Trophoblast cell (in vitro differentiated cells and primary cell): ENCODE results near the gene UQCC3.

Experiments
- DNase-seq, 2 donors: peaks; one replicate each; pipeline ENCODE4 v3.0.0-alpha.2; 2016
- H2AFZ ChIP-seq: 2 replicates; pipeline ENCODE4 v1.6.1; 2013; ENCODE audit warnings: low read length, moderate library complexity, mild to moderate bottlenecking; ENCODE audit not compliant: insufficient read depth, poor library complexity
- H2AK5ac ChIP-seq: 2 replicates; pipeline ENCODE4 v1.6.1; 2013; ENCODE audit warnings: mild to moderate bottlenecking, low read length
- H2BK120ac ChIP-seq: 2 replicates; pipeline ENCODE4 v1.6.1; 2013; ENCODE audit warnings: low read length, mild to moderate bottlenecking, moderate library complexity; ENCODE audit not compliant: insufficient read depth, poor library complexity
- H2BK12ac ChIP-seq: 2 replicates; pipeline ENCODE4 v1.6.1; 2013; ENCODE audit warnings: mild to moderate bottlenecking, low read length, moderate library complexity
- H2BK5ac ChIP-seq: 2 replicates; pipeline ENCODE4 v1.6.1; 2013; ENCODE audit warnings: low read length, low read depth, moderate library complexity, mild to moderate bottlenecking; ENCODE audit not compliant: poor library complexity
- H3K14ac ChIP-seq: 2 replicates; pipeline ENCODE4 v1.6.1; 2013; ENCODE audit warnings: mild to moderate bottlenecking, low read length
- H3K18ac ChIP-seq: 2 replicates; pipeline ENCODE4 v1.6.1; 2013; ENCODE audit warnings: mild to moderate bottlenecking, low read length
- H3K23ac ChIP-seq: 2 replicates; pipeline ENCODE4 v1.6.1; 2013; ENCODE audit warnings: low read length
- H3K27ac ChIP-seq: 2 replicates; pipeline ENCODE4 v1.5.1; 2013; ENCODE audit warnings: low read depth, mild to moderate bottlenecking, inconsistent platforms, low read length, moderate library complexity
- H3K27me3 ChIP-seq: 2 replicates; pipeline ENCODE4 v1.6.1; 2013; ENCODE audit warnings: inconsistent platforms, mild to moderate bottlenecking, low read length, moderate library complexity; ENCODE audit not compliant: insufficient read depth
- H3K36me3 ChIP-seq, 2 experiments: 1 replicate in 1 of 2; 2 replicates in 1 of 2; pipeline ENCODE4 v1.6.1; 2013; ENCODE audit warnings: low read length in 2 of 2, mild to moderate bottlenecking in 2 of 2, moderate library complexity in 1 of 2; ENCODE audit not compliant: insufficient read depth in 2 of 2, control insufficient read depth in 1 of 2
- H3K4ac ChIP-seq: 2 replicates; pipeline ENCODE4 v1.6.1; 2013; ENCODE audit warnings: low read depth, mild to moderate bottlenecking, low read length, moderate library complexity
- H3K4me1 ChIP-seq, 2 experiments: 1 replicate in 1 of 2; 2 replicates in 1 of 2; pipeline ENCODE4 v1.6.1; 2013; ENCODE audit warnings: low read length in 2 of 2, mild to moderate bottlenecking in 2 of 2, moderate library complexity in 1 of 2; ENCODE audit not compliant: insufficient read depth in 2 of 2, control insufficient read depth in 1 of 2
- H3K4me2 ChIP-seq: 2 replicates; pipeline ENCODE4 v1.6.1; 2013; ENCODE audit warnings: inconsistent platforms, mild to moderate bottlenecking, low read length, moderate library complexity
- H3K4me3 ChIP-seq: 2 replicates; pipeline ENCODE4 v1.5.1; 2013; ENCODE audit warnings: mild to moderate bottlenecking, low read depth, low read length, inconsistent platforms
- H3K79me1 ChIP-seq: one replicate; pipeline ENCODE4 v1.6.1; 2013; ENCODE audit warnings: low read length
- H3K79me2 ChIP-seq: 2 replicates; pipeline ENCODE4 v1.6.1; 2013; ENCODE audit warnings: low read length, mild to moderate bottlenecking; ENCODE audit not compliant: control insufficient read depth, insufficient read depth, poor library complexity
- H3K9ac ChIP-seq: 2 replicates; pipeline ENCODE4 v1.6.1; 2013; ENCODE audit warnings: mild to moderate bottlenecking, low read length
- H3K9me3 ChIP-seq: 2 replicates; pipeline ENCODE4 v1.6.1; 2013; ENCODE audit warnings: low read depth, mild to moderate bottlenecking, control low read depth, inconsistent platforms, low read length; ENCODE audit not compliant: insufficient read depth
- H4K12ac ChIP-seq: 2 replicates; pipeline ENCODE4 v1.6.1; 2013; ENCODE audit warnings: low read depth, mild to moderate bottlenecking, low read length, moderate library complexity
- H4K8ac ChIP-seq: 2 replicates; pipeline ENCODE4 v1.6.1; 2013; ENCODE audit warnings: low read depth, mild to moderate bottlenecking, low read length, moderate library complexity
- H4K91ac ChIP-seq: one replicate; pipeline ENCODE4 v1.6.1; 2013; ENCODE audit warnings: low read depth, mild to moderate bottlenecking, low read length, moderate library complexity
- WGBS: extraction: QIAGEN DNeasy Blood & Tissue Kit; methylation state at CpG from one replicate; pipeline ENCODE4 v1.1.7; 2013; ENCODE audit warnings: missing lambda C conversion rate; ENCODE audit not compliant: insufficient read length, insufficient coverage; ENCODE audit errors: extremely low coverage; 5-methylcytosine and 5-hydroxymethylcytosine counted together

Gene UQCC3

GRCh38 chr11:62644220-62644619, 27.3 kb upstream of the UQCC3 start:
- H3K4me2 ChIP-seq, result no peak overlapping the region
- no peak overlapping the region for H3K4me3 ChIP-seq
- peaks cover 7% of the 10 kb centered on the region for H3K79me1 ChIP-seq
- no peak overlapping the region for H2BK120ac ChIP-seq
- H2BK5ac ChIP-seq, result no peak overlapping the region
- no peaks in the 10 kb centered on the region for H3K27me3 ChIP-seq
- H2AFZ ChIP-seq, result no peak overlapping the region
- DNase-seq, result no peak
- peaks cover 8 to 9% of the 10 kb centered on the region in 2 experiments for H3K4me1 ChIP-seq
- peak overlapping the region; percentile 39 for H3K4ac ChIP-seq
- H4K8ac ChIP-seq, result no peak overlapping the region
- WGBS, result no CpG with 5 or more reads among the region's 8 CpGs
- H3K23ac ChIP-seq, result no peak overlapping the region
- no peak overlapping the region for H4K12ac ChIP-seq
- no peak overlapping the region for H4K91ac ChIP-seq
- H3K79me2 ChIP-seq, result peaks cover 9% of the 10 kb centered on the region
- no peak overlapping the region for H2AK5ac ChIP-seq
- H3K18ac ChIP-seq, result no peak overlapping the region
- H3K14ac ChIP-seq, result no peak overlapping the region
- H3K9me3 ChIP-seq, result no peaks in the 10 kb centered on the region
- H3K36me3 ChIP-seq, result peaks cover 28 to 35% of the 10 kb centered on the region in 2 experiments
- H3K27ac ChIP-seq, result no peak overlapping the region
- H3K9ac ChIP-seq, result no peak overlapping the region
- no peak overlapping the region for H2BK12ac ChIP-seq

GRCh38 chr11:62645671-62645945, 25.9 kb upstream of the UQCC3 start:
- Histone ChIP-seq H3K36me3 (peaks cover 32 to 35% of the 10 kb centered on the region in 2 experiments), H3K18ac (no peak overlapping the region), H3K27ac (peak overlapping the region; percentile 89), H3K4me2 (peak overlapping the region; percentile 62), H3K14ac (peak overlapping the region; percentile 23), H3K23ac (no peak overlapping the region), H3K79me2 (peaks cover 9% of the 10 kb centered on the region), H4K12ac (no peak overlapping the region), H2AK5ac (peak overlapping the region; percentile 1), H2BK120ac (no peak overlapping the region), H4K91ac (peak overlapping the region; percentile 91), H3K4me1 (peaks cover 8 to 9% of the 10 kb centered on the region in 2 experiments), H2BK5ac (no peak overlapping the region), H3K27me3 (no peaks in the 10 kb centered on the region), H2BK12ac (no peak overlapping the region), H3K9me3 (no peaks in the 10 kb centered on the region), H3K4ac (peak overlapping the region; percentile 73), H4K8ac (peak overlapping the region; percentile 94), H3K4me3 (peak overlapping the region; percentile 86), H3K79me1 (peaks cover 7% of the 10 kb centered on the region), H2AFZ (no peak overlapping the region), H3K9ac (peak overlapping the region; percentile 97)
- DNase-seq, result peak in 1 of 2 donors; percentile 12
- no CpG with 5 or more reads among the region's 11 CpGs for WGBS

GRCh38 chr11:62645946-62646824, 25.3 kb upstream of the UQCC3 start, which contains the start of gene GANAB:
TSS of gene GANAB (minus strand) at chr11:62646613. CDS start at chr11:62646599, 14 bp downstream.
- peak; percentile 99 for DNase-seq
- H3K18ac ChIP-seq, result peak within 1 kb of the TSS; percentile 75
- peak within 1 kb of the TSS; percentile 89 for H3K27ac ChIP-seq
- H3K4me3 ChIP-seq, result peak within 1 kb of the TSS; percentile 86
- peak within 1 kb of the TSS; percentile 62 for H2AFZ ChIP-seq
- H3K9ac ChIP-seq, result peak within 1 kb of the TSS; percentile 97
- H3K4me1 ChIP-seq, result peaks cover 8 to 9% of the 10 kb centered on the region in 2 experiments
- peak within 1 kb of the TSS; percentile 91 for H4K91ac ChIP-seq
- peak within 1 kb of the TSS; percentile 94 for H4K8ac ChIP-seq
- peaks cover 30 to 35% of the 10 kb centered on the region in 2 experiments for H3K36me3 ChIP-seq
- WGBS, result no CpG with 5 or more reads among the region's 73 CpGs
- H2BK12ac ChIP-seq, result no peak within 1 kb of the TSS
- peak within 1 kb of the TSS; percentile 73 for H3K4ac ChIP-seq
- peaks cover 7% of the 10 kb centered on the region for H3K79me1 ChIP-seq
- H2AK5ac ChIP-seq, result peak within 1 kb of the TSS; percentile 1
- peak within 1 kb of the TSS; percentile 63 for H2BK5ac ChIP-seq
- H4K12ac ChIP-seq, result peak within 1 kb of the TSS; percentile 78
- peak within 1 kb of the TSS; percentile 23 for H3K14ac ChIP-seq
- H3K9me3 ChIP-seq, result no peaks in the 10 kb centered on the region
- peak within 1 kb of the TSS; percentile 86 for H2BK120ac ChIP-seq
- peaks cover 9% of the 10 kb centered on the region for H3K79me2 ChIP-seq
- H3K27me3 ChIP-seq, result no peaks in the 10 kb centered on the region
- no peak within 1 kb of the TSS for H3K23ac ChIP-seq
- H3K4me2 ChIP-seq, result peak within 1 kb of the TSS; percentile 62

GRCh38 chr11:62646825-62647608, 24.5 kb upstream of the UQCC3 start:
- H3K27ac ChIP-seq, result no peak overlapping the region
- H2BK5ac ChIP-seq, result no peak overlapping the region
- H4K8ac ChIP-seq, result no peak overlapping the region
- no peak for DNase-seq
- H3K36me3 ChIP-seq, result peaks cover 30 to 35% of the 10 kb centered on the region in 2 experiments
- no CpG with 5 or more reads among the region's 32 CpGs for WGBS
- no peak overlapping the region for H3K14ac ChIP-seq
- no peak overlapping the region for H4K91ac ChIP-seq
- H3K18ac ChIP-seq, result no peak overlapping the region
- H2AFZ ChIP-seq, result no peak overlapping the region
- H2BK120ac ChIP-seq, result no peak overlapping the region
- no peak overlapping the region for H2AK5ac ChIP-seq
- H3K79me2 ChIP-seq, result peaks cover 9% of the 10 kb centered on the region
- no peak overlapping the region for H3K4me3 ChIP-seq
- H3K79me1 ChIP-seq, result peaks cover 7% of the 10 kb centered on the region
- no peak overlapping the region for H4K12ac ChIP-seq
- H3K23ac ChIP-seq, result no peak overlapping the region
- H3K4me2 ChIP-seq, result peak overlapping the region; percentile 33
- H2BK12ac ChIP-seq, result no peak overlapping the region
- no peak overlapping the region for H3K9ac ChIP-seq
- H3K4ac ChIP-seq, result no peak overlapping the region
- no peaks in the 10 kb centered on the region for H3K9me3 ChIP-seq
- no peaks in the 10 kb centered on the region for H3K27me3 ChIP-seq
- peaks cover 8 to 9% of the 10 kb centered on the region in 2 experiments for H3K4me1 ChIP-seq
